T47D (cell line): ENCODE results near the gene COL28A1.
"Not testable (repeated sequence)": the region's sequence is repeated elsewhere in the genome, so short reads cannot be mapped to it uniquely, and the experiment has no call there.

ENCODE experiments used
- DNase-seq, 2 experiments: peaks; one replicate each; pipeline versions ENCODE4 v3.0.0 to v3.0.0-alpha.2; 2011 to 2012; ENCODE audit warnings: low read depth in 1 of 2, low spot score in 1 of 2
- JUND ChIP-seq: IDR thresholded peaks from 2 replicates; pipeline ENCODE4 v1.6.1; 2012; ENCODE audit warnings: low read depth
- in situ Hi-C: cut with HindIII; loops from 2 replicates; pipeline ENCODE4 v1.10.0; 2016; ENCODE audit warnings: low sequenced_read_pairs, low pct_unique_long_range_greater_than_20kb

Gene COL28A1

DNA sequence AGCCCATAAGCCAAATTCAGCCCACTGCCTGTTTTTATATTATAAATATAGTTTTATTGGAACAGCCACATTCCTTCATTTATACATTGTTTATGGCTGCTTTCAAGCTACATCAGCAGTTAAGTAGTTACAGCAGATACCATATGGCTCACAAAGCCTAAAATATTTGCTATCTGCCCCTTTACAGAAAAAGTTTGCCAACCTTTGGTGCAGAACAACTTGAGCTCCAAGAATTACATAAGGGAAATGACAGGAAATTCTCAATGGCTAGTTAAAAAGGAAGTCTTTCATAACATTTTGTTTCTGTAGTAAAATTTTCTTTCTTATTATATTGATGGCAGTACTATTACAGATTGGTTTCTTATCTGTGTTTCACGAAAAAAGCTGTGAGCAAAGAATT lies 59.3 kb downstream of the COL28A1 start:
- DNase-seq: no peak
- TF ChIP-seq JUND: no peak
- in situ Hi-C loops: no loop called here

DNA sequence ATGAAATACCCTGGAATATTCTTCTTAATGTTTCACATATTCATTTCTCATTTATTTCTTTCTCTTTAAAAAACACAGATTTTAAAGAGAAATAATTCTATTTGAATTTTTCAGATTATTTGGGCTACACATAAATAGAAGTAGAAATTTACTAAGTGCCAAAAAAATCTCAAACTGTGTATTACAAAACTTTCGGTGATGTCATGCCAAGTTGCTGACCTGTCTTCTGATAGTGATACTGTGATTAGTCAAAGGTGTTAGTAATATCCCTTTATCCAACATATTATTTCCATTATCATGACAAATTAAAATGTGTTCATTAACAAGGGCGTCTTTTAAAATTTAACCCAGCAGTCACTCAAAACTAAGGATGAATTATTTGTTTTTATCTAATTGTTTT lies 60.1 kb downstream of the COL28A1 start:
- no peak for DNase-seq
- in situ Hi-C loops: no loop called here
- no peak for TF ChIP-seq JUND

DNA sequence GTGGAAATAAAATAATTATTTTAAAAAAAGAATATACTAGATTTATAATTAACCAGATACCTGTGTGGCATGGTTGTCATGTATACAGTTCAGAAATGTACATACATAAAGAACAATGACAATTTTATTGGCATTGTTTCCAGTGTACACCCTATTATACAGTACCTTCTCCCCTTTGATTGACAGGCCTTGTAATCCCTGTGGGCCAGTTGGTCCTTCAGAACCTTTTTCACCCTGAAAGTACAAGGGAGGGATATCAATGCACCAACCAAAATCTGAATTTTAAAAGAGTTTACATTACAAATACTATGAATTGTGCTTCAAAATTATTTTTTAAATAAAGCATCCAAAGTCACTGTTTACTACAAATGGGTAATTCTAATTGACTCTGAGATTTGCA lies 61.2 kb downstream of the COL28A1 start:
- in situ Hi-C loops: no loop called here
- no peak for DNase-seq
- TF ChIP-seq JUND: no peak

DNA sequence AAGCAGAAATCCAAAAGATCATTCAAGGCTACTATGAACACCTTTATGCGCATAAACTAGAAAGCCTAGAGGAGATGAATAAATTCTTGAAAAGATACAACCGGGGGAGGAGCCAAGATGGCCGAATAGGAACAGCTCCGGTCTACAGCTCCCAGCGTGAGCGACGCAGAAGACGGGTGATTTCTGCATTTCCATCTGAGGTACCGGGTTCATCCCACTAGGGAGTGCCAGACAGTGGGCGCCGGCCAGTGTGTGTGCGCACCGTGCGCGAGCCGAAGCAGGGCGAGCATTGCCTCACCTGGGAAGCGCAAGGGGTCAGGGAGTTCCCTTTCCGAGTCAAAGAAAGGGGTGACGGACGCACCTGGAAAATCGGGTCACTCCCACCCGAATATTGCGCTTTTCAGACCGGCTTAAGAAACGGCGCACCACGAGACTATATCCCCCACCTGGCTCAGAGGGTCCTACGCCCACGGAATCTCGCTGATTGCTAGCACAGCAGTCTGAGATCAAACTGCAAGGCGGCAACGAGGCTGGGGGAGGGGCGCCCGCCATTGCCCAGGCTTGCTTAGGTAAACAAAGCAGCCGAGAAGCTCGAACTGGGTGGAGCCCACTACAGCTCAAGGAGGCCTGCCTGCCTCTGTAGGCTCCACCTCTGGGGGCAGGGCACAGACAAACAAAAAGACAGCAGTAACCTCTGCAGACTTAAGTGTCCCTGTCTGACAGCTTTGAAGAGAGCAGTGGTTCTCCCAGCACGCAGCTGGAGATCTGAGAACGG lies 70.5 kb downstream of the COL28A1 start:
- in situ Hi-C loops, DNase-seq: not testable (repeated sequence)

DNA sequence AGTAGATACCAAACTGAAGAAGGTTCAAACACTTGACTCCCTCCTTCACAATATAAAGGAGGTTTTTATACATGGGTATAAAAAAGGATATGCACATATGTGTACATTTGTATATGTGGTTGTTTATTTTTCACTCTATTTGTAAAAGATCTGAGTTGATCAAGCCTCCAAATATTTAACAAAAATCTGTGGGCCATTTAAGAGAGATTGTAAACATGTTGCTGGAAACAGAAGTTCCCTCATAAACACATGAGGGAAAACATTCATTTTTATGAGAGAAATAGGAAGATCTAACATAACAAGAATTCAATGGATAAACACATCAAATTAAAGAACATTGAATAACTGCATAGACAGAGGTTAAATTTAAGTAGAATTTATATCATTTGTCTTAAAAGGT lies 81.7 kb downstream of the COL28A1 start:
- in situ Hi-C loops: no loop called here
- DNase-seq: no peak
- TF ChIP-seq JUND: peak; percentile 70; the same call in 1 of the 2 replicates

DNA sequence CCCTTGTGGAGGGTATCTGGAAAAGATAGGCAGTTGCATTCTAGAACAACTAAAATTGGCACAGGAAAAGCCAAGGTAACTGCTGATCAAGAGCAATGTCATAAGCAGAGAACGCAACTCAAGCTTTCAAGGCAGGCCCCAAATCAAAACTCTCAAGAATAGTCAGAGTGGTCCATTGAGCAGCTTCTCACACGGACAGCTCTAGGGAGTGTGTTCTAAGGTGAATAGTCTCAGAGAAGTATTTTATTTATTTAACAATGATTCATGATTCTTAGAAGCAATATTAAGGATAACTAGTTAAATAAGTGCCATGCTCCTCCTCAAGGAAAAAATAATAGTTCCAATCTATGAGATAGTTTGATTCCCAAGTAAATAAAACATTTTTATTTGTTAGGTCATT lies 83.0 kb downstream of the COL28A1 start:
- in situ Hi-C loops: no loop called here
- DNase-seq: no peak
- no peak for TF ChIP-seq JUND

DNA sequence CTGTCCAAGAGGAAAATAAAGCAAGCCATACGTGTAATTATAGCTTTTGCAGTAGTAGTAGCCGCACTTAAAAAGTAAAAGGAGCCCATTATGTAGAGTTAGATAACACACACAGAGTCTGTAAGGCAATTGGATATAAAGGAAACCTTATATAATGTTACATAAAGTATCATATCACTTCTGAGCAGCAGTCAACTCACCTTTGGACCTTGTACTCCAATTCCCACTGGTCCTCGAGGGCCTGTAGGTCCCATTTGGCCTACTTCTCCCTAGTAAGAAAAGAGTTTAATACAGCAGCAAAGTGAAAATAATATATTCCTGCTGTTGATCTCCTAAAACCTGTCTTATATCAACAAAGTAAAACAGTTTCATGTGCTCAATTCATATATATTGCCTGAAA lies 83.6 kb downstream of the COL28A1 start:
- in situ Hi-C loops: no loop called here
- TF ChIP-seq JUND: no peak

DNA sequence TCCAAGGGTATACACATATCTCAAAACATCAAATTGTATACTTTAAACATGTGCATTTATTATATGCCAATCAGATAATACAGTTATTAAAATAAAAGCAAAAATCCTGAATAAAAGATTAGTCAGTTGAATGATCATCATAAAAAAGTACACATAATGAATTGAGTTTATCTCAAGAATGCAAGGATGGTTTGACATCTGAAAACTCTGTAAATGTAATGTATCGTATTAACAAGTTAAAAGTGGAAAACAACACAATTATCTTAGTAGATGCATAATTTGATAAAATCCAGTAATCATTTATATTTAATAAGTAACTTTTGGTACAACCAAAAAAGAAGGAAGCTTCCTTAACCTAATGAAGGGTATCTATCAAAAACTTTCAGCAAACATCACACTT lies 86.6 kb downstream of the COL28A1 start:
- DNase-seq: no peak
- in situ Hi-C loops: no loop called here
- no peak for TF ChIP-seq JUND

More for the DNA sequence above, 83.6 kb downstream of the COL28A1 start:
- DNase-seq: no peak

DNA sequence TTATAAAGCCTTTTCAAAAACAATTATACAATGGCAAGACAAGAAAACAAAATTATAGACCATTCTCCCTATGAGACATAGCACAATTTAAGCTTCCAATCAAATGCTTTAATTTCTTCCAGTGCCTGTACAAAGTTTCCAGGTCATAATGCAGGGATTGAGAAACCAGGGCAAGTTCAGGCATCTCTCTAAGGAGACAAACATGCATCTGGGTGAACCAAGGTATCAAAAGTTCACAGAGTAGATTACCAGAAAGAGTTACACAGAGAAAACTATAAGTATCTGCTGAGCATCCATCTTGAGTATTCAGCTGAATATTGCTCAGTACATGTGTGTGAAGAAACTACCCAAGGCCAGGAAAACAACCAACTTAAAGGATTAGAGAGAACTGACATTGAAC lies 89.1 kb downstream of the COL28A1 start:
- in situ Hi-C loops: no loop called here
- no peak for TF ChIP-seq JUND
- no peak for DNase-seq

DNA sequence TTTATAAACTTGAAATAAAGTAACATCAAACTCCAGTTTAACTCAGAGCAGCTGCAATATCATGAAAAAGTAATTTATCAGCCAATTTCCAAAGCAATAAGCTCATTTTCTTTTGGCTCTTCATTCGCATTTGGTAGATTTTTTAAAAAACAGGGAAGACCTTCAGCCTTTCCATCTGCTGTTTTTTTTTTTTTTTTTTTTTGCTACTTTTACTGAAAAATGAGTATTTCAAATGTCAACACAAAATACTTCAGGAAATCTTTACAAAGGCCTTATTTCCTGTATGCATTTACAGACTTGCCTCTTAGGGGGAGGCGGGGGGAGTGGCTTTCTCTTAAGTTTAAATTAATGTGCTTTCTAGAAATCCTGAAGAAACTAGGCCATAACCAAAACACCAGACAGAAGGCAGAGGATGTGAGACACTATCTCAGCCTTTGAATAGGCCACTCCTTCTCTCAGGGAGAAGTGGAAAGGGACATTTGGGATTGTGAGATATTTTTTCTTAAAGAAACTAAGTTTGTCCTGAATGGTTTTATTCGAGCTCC lies 91.8 kb downstream of the COL28A1 start:
- DNase-seq: no peak
- no peak for TF ChIP-seq JUND
- in situ Hi-C loops: no loop called here

DNA sequence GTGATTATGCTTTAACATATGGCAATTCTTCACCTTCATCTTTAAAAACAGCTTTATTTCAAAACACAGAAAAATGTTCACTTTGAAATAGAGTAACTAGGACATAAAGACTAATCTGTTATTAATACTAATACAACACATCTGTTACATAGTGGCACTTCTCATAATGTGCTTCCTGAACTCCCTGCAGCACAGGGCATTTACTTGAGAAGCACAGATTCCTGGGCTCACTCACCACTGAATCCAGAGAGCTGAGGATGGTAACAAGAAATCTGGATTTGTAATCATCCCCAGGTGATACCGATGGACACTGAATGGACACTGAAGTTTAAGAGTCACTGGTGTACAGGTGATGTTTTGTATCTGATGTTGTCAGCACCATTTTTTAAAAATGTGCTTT lies 96.1 kb downstream of the COL28A1 start:
- no peak for DNase-seq
- TF ChIP-seq JUND: no peak
- in situ Hi-C loops: no loop called here

DNA sequence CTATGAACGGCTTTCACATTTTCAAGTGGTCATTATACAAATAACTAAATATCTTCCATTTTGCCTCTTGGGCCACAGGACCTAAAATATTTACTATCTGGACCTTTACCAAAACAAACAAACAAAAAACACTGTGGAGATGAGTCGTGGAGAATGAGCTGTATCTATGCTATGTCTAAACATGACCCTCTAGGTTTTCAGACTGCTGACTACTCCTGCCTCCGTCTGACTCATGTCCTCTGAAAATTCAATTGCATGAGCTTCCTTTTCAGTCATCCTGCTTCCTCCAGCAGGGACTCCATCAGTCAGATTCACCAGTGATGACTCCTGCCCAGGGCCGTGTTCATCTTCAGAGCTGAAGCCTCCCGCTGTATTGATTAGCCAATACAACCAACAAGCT lies 96.8 kb downstream of the COL28A1 start:
- peak in 1 of 2 experiments; percentile 73 for DNase-seq
- in situ Hi-C loops: no loop called here

DNA sequence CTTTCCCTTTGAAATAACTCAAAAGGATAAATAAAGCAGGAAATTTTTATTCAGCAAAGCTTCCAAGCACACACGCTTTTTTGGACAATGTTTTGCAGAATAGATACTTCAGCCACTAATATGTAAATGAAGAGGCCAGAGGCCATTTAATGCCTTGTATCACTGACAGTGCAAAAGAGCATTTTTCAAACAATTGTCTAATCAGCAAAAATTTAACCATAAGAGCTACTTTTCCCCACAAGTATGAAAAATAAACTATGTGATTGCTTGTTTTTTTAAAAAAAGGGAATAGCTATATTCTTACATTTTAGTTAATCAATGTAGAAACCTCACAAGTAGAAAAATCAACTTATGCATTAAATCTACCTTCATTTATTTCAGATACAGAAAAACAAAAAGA lies 99.7 kb downstream of the COL28A1 start:
- DNase-seq: no peak
- in situ Hi-C loops: no loop called here
- TF ChIP-seq JUND: no peak

More for the DNA sequence above, 96.8 kb downstream of the COL28A1 start:
- no peak for TF ChIP-seq JUND

DNA sequence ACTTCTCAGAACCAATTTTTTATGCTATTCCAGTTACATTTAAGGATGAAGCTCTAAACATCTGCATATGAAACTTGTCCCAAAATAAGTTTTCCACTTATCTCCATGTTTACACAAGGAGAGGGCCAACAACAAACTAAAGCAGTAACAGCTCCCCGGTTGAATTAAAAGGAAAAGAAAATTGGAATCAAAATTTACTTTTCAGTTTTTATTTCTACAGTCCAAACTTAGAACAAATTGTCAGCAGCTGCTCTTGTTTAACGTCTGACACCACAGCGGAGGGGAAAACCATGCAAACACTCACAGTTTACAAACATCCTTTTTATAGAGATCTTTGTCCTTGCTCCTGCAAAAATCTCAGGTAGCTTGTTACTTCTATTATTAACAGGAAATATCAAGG lies 101.3 kb downstream of the COL28A1 start:
- in situ Hi-C loops: no loop called here
- no peak for DNase-seq
- TF ChIP-seq JUND: no peak
